NCI-H524 (cell line): ENCODE measurements around the gene SYNPO.
A peak's percentile ranks its signal among the peaks of the same experiment; 100 is the strongest.

Source experiments
- DNase-seq, 2 experiments: peaks; one replicate each; lab custom pipeline; 2025; lab: John Stamatoyannopoulos, UW

SYNPO gene

DNA sequence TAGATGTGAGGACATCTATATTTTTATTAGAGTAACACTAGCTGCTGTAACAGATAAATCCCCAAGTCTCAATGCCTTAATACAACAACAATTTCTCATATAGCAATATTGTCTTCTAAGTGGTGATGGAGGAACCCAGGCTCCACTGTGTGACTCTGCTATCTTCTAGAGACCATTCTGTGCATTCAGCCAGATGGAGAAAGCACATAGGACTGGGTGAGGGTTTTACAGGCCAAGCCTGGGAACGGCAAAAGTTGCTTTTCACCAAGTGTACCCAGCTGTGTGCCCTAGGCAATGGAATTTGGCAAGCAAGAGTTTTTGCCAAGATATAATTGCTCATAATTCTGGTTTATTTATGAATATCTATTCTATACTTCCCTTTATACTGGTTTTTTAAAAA lies 48.7 kb downstream of the SYNPO start:
- DNase-seq: no peak

DNA sequence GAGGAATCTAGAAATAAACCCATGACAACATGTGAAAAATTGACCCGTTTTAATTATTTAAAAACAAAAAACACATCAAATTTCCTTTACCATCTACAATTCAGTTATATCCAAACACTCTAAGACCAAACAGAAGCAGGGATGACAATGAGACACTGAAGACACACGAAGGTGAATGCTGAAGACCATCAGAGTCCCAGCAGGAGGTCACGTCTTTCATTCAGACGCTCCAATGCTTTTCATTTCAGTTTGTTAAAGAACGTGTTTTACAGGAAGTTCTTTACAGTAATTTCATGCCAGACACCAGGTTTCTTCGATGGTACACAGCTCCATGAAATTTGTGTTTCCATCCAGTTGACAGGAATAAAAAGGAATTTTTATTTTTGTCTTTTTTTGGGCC lies 50.3 kb downstream of the SYNPO start:
- no peak for DNase-seq

DNA sequence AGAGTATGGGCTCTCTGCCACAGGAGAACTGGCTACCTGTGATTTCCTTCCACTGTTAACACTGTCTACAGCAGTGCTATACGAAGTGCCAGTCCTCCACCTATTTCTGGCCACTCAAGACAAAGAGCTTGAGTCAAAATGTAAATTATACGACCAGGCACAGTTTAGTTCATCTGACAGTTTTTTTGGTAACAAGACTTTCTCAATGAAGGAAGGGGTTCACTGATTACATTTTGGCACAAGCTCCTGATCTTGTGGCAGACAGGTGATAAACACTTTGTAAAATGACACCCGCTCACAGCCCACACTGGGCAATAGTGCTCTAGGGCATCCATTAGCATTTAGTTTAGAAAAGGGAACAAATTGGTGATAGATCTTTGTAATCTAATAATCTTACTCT lies 51.8 kb downstream of the SYNPO start:
- DNase-seq: no peak

DNA sequence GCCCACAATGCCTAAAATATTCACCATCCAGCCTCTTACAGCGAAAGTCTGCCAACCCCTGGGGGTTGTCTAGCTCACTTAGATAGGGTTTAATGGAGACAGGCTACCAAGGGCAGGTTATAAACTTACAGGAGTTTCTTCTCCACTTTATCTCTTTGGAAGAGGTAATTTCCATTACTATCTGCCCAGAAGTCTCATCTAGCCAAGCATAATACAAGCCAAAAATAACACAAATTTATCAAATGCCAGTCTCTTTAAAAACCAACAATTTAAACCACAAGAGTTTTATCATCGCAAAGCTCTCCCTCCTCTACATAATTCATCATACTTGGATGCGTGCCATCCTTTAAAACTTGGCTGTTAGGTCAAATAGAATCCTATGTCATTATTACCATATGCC lies 54.2 kb downstream of the SYNPO start:
- DNase-seq: no peak

DNA sequence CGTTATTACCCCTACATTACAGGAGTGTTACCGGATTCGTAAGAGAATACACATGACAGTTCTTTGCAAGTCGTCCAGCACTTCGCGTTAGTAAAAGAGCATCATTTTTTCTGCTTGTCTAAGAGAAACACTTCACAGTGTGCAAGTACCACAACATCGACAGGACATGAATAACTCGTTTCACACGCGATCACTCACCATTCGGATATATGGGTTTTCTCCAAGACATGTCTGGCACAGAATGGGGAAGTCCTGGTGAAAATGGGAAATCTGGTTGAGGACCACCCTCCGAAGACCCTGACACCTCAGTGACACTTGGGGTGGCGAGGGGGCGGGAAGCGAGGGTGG lies 59.8 kb downstream of the SYNPO start:
- no peak for DNase-seq

DNA sequence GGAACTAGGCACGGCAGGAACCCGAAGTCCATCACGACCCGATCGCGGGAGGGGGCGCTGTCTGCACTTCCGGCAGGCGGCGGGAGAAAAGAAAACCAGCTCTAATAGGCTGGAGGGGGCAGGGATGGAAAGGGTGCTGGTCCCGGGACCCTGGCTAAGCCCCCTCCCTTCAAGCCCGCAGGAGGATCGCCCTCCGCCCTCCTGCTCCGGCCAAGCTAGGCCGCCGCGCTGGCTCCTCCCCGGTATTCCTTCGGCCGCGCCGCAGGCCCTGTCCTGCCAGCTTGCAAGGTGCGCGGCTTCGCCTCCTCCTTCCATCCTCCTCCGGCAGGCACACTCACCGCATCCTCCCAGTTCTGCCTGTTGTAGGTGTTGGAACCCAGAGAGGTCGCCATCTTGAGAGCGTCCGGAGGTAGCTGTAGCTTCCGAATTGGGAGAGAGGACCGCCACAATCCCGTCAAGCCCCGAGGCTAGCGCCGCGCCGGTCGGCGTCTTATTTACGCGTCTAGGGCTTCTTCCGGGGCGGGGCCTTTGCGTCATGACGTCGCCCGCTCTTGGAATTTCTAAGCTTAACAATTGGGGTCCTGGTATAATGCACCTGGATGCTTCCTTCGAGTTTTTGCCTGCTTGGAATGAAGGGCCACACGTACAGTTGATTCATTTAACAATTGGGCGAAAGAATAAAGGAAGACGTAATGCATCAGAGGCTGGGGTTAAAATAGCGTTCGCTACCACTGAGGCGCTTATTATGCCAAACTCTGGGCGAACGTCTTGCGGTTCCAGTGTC lies 60.3 kb downstream of the SYNPO start, which contains the start of gene RBM22:
RBM22 (minus strand) TSS at position 469 of the 784 bp plus-strand sequence; CDS start at position 392, 77 bp downstream.
- peak; percentile 84 to 92 for DNase-seq

DNA sequence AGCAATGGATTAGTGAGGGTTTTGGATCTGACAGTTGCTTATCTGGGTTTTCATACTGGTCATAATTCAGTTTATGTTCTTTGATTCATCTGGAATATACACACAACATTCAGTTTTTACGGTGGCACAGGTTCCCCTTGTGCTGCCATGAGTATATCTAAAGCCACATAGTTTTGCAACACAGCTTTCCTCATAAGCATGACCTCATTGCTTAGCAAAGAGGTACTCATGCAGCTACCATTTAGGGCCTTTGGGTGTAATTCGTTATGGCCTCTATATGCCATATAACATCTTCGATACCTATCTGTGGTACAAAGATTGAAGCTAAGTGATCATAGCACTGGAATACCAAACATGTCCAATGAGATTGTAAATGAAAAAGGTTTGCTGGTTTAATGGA lies 63.3 kb downstream of the SYNPO start:
- DNase-seq: no peak

DNA sequence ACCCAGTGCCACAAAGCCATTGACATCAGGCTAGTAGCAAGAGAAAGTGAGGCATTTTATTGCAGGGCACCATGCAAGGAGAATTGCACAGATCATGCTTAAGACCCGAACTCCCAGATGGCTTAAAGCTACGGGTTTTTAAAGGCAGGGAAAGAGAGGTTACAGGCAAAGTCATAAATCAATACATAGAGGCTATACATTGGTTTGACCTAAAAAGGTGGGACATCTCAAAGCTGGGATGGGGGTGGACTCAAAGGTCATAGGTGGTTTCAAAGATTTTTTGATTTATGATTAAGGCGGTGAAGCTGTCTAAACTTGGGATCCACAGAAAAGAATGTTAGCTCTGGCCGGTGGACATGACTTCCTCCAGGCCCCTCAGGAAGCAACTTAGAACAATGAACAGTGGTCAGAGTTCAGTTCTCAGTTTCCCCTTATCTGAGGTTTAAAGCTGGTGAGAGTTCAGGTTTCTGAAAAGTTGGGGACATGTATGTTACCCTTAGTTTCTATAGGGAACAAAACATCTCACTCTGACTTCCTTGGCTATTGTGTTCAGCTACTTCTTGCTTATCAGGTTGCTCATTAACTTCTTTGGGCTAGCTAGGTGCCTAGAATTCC lies 66.4 kb downstream of the SYNPO start:
- DNase-seq: no peak
